GM19193 (cell line): ENCODE results near the gene KCNE1.

Source experiments
- POLR2A ChIP-seq: IDR thresholded peaks from 4 replicates; pipeline ENCODE4 v1.6.1; 2011; ENCODE audit not compliant: insufficient read depth, insufficient read length; ENCODE audit errors: extremely low read depth

Gene KCNE1

GRCh38 chr21:34545079-34545884, 33.3 kb upstream of the KCNE1 start:
- peak; percentile 45 for TF ChIP-seq POLR2A

GRCh38 chr21:34544032-34544496, 32.1 kb upstream of the KCNE1 start:
- no peak for TF ChIP-seq POLR2A

- TF ChIP-seq POLR2A, result no peak
Measured at GRCh38 chr21:34543017-34543416, 31.0 kb upstream of the KCNE1 start.

- TF ChIP-seq POLR2A, result no peak
Measured at GRCh38 chr21:34540206-34540605, 28.2 kb upstream of the KCNE1 start.

GRCh38 chr21:34537838-34538237, 25.8 kb upstream of the KCNE1 start:
- TF ChIP-seq POLR2A, result no peak

- TF ChIP-seq POLR2A, result no peak
Measured at GRCh38 chr21:34536820-34537219, 24.8 kb upstream of the KCNE1 start.

- TF ChIP-seq POLR2A, result no peak
Measured at GRCh38 chr21:34536311-34536710, 24.3 kb upstream of the KCNE1 start.

GRCh38 chr21:34535886-34536285, 23.9 kb upstream of the KCNE1 start:
- TF ChIP-seq POLR2A, result no peak

- TF ChIP-seq POLR2A, result no peak
Measured at GRCh38 chr21:34534522-34534921, 22.5 kb upstream of the KCNE1 start.

- TF ChIP-seq POLR2A, result no peak
Measured at GRCh38 chr21:34533938-34534337, 21.9 kb upstream of the KCNE1 start.

GRCh38 chr21:34531399-34531798, 19.4 kb upstream of the KCNE1 start:
- no peak for TF ChIP-seq POLR2A

GRCh38 chr21:34530261-34530660, 18.3 kb upstream of the KCNE1 start:
- TF ChIP-seq POLR2A, result no peak

- TF ChIP-seq POLR2A, result no peak
Measured at GRCh38 chr21:34528131-34528561, 16.1 kb upstream of the KCNE1 start.

GRCh38 chr21:34526618-34527290, 14.7 kb upstream of the KCNE1 start:
- TF ChIP-seq POLR2A, result no peak

GRCh38 chr21:34526241-34526617, 14.2 kb upstream of the KCNE1 start:
- no peak for TF ChIP-seq POLR2A
